ENCODE data around the gene LRP8.

DNA sequence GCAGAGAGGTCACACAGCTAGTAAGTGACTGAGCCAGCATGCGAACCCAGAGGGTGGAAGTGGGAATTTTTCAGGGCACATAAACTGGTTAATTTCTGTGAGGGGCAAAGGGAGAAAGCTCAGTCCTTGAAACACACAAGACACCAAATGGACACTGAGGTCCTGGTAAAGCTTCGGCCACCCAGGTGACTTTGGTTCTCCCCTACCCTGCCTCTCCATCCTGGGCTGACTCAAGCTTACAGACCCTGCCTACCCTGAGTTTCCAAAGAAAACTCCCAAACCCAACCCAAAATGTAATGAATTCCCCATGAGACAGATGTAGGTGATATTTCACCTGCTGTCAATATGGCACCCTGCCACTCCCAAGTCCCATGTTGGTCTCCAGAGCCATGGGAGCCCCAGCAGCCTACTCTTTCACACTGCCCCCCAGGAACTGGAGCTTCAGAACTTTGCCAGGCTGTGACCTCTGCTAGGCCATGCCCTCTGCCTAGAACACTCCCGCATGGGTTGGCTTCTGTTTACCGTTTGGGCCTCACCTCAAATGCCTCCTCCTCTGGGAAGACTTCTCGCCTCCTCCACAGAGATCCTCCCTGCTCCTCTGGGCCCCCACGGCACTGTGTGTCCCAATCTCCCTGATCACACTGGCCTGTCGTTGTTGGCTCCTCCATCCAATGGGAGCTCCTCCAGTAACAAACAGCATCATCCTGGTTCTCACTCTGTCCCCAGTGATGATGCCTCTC, 3.7 kb upstream of the LRP8 start:
- TF ChIP-seq MAFK (IDR thresholded peaks at IDR 0.05; ENCODE audit: low read depth, low read length) (no peak), USF2 (IDR thresholded peaks at IDR 0.05; ENCODE audit: low read depth, low read length) (no peak), MAZ (IDR thresholded peaks at IDR 0.05; ENCODE audit: borderline replicate concordance, low read depth, low read length) (no peak), ELK1 (IDR thresholded peaks at IDR 0.05; ENCODE audit: borderline replicate concordance, low read depth, low read length) (no peak), POLR2A (IDR thresholded peaks at IDR 0.05; ENCODE audit: low read depth, low read length) (no peak), RAD21 (IDR thresholded peaks at IDR 0.05; ENCODE audit: low read length) (no peak), BHLHE40 (IDR thresholded peaks at IDR 0.05; ENCODE audit: low read depth, low read length) (no peak), CHD1 (IDR thresholded peaks at IDR 0.05; ENCODE audit: low read depth, low read length) (no peak), CEBPB (IDR thresholded peaks at IDR 0.05; ENCODE audit: low read depth, low read length) (no peak), RFX5 (IDR thresholded peaks at IDR 0.05; ENCODE audit: low read depth, low read length) (no peak), RCOR1 (IDR thresholded peaks at IDR 0.05; ENCODE audit: insufficient replicate concordance, low read length) (no peak), MXI1 (IDR thresholded peaks at IDR 0.05; ENCODE audit: borderline replicate concordance, low read depth, low read length) (no peak)
- TF ChIP-seq, protein P1, sequence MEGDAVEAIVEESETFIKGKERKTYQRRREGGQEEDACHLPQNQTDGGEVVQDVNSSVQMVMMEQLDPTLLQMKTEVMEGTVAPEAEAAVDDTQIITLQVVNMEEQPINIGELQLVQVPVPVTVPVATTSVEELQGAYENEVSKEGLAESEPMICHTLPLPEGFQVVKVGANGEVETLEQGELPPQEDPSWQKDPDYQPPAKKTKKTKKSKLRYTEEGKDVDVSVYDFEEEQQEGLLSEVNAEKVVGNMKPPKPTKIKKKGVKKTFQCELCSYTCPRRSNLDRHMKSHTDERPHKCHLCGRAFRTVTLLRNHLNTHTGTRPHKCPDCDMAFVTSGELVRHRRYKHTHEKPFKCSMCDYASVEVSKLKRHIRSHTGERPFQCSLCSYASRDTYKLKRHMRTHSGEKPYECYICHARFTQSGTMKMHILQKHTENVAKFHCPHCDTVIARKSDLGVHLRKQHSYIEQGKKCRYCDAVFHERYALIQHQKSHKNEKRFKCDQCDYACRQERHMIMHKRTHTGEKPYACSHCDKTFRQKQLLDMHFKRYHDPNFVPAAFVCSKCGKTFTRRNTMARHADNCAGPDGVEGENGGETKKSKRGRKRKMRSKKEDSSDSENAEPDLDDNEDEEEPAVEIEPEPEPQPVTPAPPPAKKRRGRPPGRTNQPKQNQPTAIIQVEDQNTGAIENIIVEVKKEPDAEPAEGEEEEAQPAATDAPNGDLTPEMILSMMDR (conservative IDR thresholded peaks at IDR 0.05; ENCODE audit: low read depth, low read length), result no peak

Data from IMR-90 (cell line).